Suppressor macrophage treated with lipopolysaccharide for 1 hour (primary cell): ENCODE data around the gene COL4A2.

Source experiments
- DNase-seq, 3 donors: peaks; one replicate each; pipeline ENCODE4 v3.0.0-alpha.2; 2020 to 2022

The COL4A2 gene

GRCh38 chr13:110503979-110504499, 197.0 kb downstream of the COL4A2 start:
- DNase-seq = no peak

- no peak for DNase-seq
Observed at GRCh38 chr13:110505594-110505993, 198.5 kb downstream of the COL4A2 start.

- DNase-seq = no peak
Observed at GRCh38 chr13:110506396-110506795, 199.3 kb downstream of the COL4A2 start.

GRCh38 chr13:110506859-110507566, 199.9 kb downstream of the COL4A2 start:
- no peak for DNase-seq

- DNase-seq = no peak
Observed at GRCh38 chr13:110507678-110508381, 200.7 kb downstream of the COL4A2 start.

- no peak for DNase-seq
Observed at GRCh38 chr13:110509478-110509926, 202.4 kb downstream of the COL4A2 start.

- peak; percentile 59 to 65 (median 62) for DNase-seq
Observed at GRCh38 chr13:110509971-110510786, 203.1 kb downstream of the COL4A2 start.

GRCh38 chr13:110511509-110512181, 204.6 kb downstream of the COL4A2 start:
- no peak for DNase-seq

GRCh38 chr13:110512198-110512740, 205.2 kb downstream of the COL4A2 start:
- DNase-seq = no peak

- no peak for DNase-seq
Observed at GRCh38 chr13:110516500-110516899, 209.4 kb downstream of the COL4A2 start.

GRCh38 chr13:110517505-110518225, 210.6 kb downstream of the COL4A2 start:
- no peak for DNase-seq

- no peak for DNase-seq
Observed at GRCh38 chr13:110518226-110518525, 211.1 kb downstream of the COL4A2 start.

- DNase-seq = no peak
Observed at GRCh38 chr13:110518571-110518970, 211.5 kb downstream of the COL4A2 start.

GRCh38 chr13:110519046-110519445, 212.0 kb downstream of the COL4A2 start:
- no peak for DNase-seq

GRCh38 chr13:110519506-110519905, 212.4 kb downstream of the COL4A2 start:
- no peak for DNase-seq

GRCh38 chr13:110520431-110521295, 213.6 kb downstream of the COL4A2 start:
- DNase-seq = peak; percentile 96 to 99 (median 98)

- peak in 1 of 3 donors; percentile 28 for DNase-seq
Observed at GRCh38 chr13:110521296-110521680, 214.2 kb downstream of the COL4A2 start.

GRCh38 chr13:110521946-110522345, 214.9 kb downstream of the COL4A2 start:
- peak; percentile 38 to 75 (median 63) for DNase-seq

- DNase-seq = no peak
Observed at GRCh38 chr13:110522721-110523120, 215.6 kb downstream of the COL4A2 start.

- DNase-seq = no peak
Observed at GRCh38 chr13:110523180-110523579, 216.1 kb downstream of the COL4A2 start.
